ENCODE results near the gene ZNF592. TPM values are rescaled to one million over a fixed set of nuclear protein-coding genes. Genes with fewer than 3 reads are reported as not detected.

ZNF592 gene
- total and polyA plus RNA-seq, 2 donors (not counting 3 experiments of a cell fraction or from before 2014, with no cell fraction given) = 12.3 to 21.1 TPM

GRCh38 chr15:84816694-84817465 is 68.5 kb downstream of the ZNF592 start, which contains the start of gene ALPK3:
ALPK3 (plus strand) TSS chr15:84817356; CDS start chr15:84817453, 97 bp downstream.
- intact Hi-C loops (cut with micrococcal nuclease) = loop anchor here (1.0 kb wide), 1 partner anchor 70 kb away; no protein-coding TSS in a partner anchor
- peak; percentile 56 for DNase-seq (ENCODE audit: low read depth, low spot score)
- CTCF ChIA-PET = interaction anchor here (0.5 to 2.2 kb wide), 4 partner anchors 9 to 59 kb away, joined by 3 to 5 read pairs (median 3); no protein-coding TSS in a partner anchor
- POLR2A ChIA-PET = no interaction called here
- H3K9me1 ChIP-seq (replicated peaks; ENCODE audit: control insufficient read depth, extremely low read depth, insufficient read depth, low read length) = no peaks in the 10 kb centered on the region
- peak within 1 kb of the TSS; percentile 88 for H3K27ac ChIP-seq (ENCODE audit: insufficient read depth, low read depth, low read length)
- TF ChIP-seq MAX (IDR thresholded peaks at IDR 0.05; ENCODE audit: insufficient read depth, insufficient read length) = peak; percentile 6
- TF ChIP-seq CTCF (IDR thresholded peaks at IDR 0.05; ENCODE audit: extremely low read depth in 1 of 2, insufficient read depth in 1 of 2, low read depth in 1 of 2, low read length in 2 of 2) = peak in 1 of 2 donors; percentile 13
- TF ChIP-seq POLR2AphosphoS5 (IDR thresholded peaks at IDR 0.05; ENCODE audit: insufficient read depth, low read depth, low read length) = no peak
- H3K9ac ChIP-seq (replicated peaks; ENCODE audit: extremely low read depth, insufficient read depth, low read length) = peak within 1 kb of the TSS; percentile 87
- dilution Hi-C loops (cut with MboI; ENCODE audit: extremely low pct_ligation_motif_present, low sequenced_read_pairs) = no loop called here
- no peaks in the 10 kb centered on the region for H3K27me3 ChIP-seq (ENCODE audit: control insufficient read depth in 2 of 2, insufficient read depth in 2 of 2, low read length in 2 of 2)
- no peaks in the 10 kb centered on the region for H3K9me3 ChIP-seq (replicated peaks; ENCODE audit: control insufficient read depth, insufficient read depth, low read length)
- peaks cover 20% of the 10 kb centered on the region for H3K79me2 ChIP-seq (ENCODE audit: control insufficient read depth, insufficient read depth, low read length)
- no peaks in the 10 kb centered on the region for H4K20me1 ChIP-seq (replicated peaks; ENCODE audit: control insufficient read depth, extremely low read depth, insufficient read depth, low read length)
- no peak for FAIRE-seq
- peak within 1 kb of the TSS; percentile 32 for H3K4me2 ChIP-seq (ENCODE audit: insufficient read depth, low read length)
- H2AFZ ChIP-seq (ENCODE audit: low read depth, low read length) = peak within 1 kb of the TSS; percentile 62
- no peaks in the 10 kb centered on the region for H3K36me3 ChIP-seq (ENCODE audit: control insufficient read depth in 2 of 2, extremely low read depth in 1 of 2, insufficient read depth in 2 of 2, low read length in 2 of 2)
- BruUV-seq (replicated peaks) = no TSS peak
- peak within 1 kb of the TSS; percentile 0 to 58 (median 57) for H3K4me3 ChIP-seq (replicated peaks in 1 of 3; ENCODE audit: insufficient read depth in 1 of 3, low read depth in 1 of 3, low read length in 3 of 3)
- peaks cover 39% of the 10 kb centered on the region for H3K4me1 ChIP-seq (ENCODE audit: control insufficient read depth, extremely low read depth, insufficient read depth, low read length)
